Measurements from ENCODE around the gene PDE4D. TPM values are rescaled to one million over a fixed set of nuclear protein-coding genes. Genes with fewer than 3 reads are reported as not detected.
"Not testable (repeated sequence)": the region's sequence is repeated elsewhere in the genome, so short reads cannot be mapped to it uniquely, and the experiment has no call there.

The PDE4D gene
- total RNA-seq, 2 experiments from 2014 or later, result 164 to 175 TPM

GRCh38 chr5:58998544-58998943 is 895.0 kb downstream of the PDE4D start:
- H3K27me3 Mint-ChIP-seq, result no peaks in the 10 kb centered on the region
- no peak for TF ChIP-seq CTCF (IDR thresholded peaks at IDR 0.05)
- intact Hi-C loops (cut with DNase I, micrococcal nuclease), result loop anchor here in 1 of 2 experiments (5.0 kb wide), 1 partner anchor 34 kb away; no protein-coding TSS in a partner anchor
- ChIA-PET CTCF (interaction anchor here (1.8 kb wide), 1 partner anchor 176 kb away, joined by 4 read pairs; no protein-coding TSS in a partner anchor), POLR2A (no interaction called here)
- H3K4me3 ChIP-seq (ENCODE audit: low read length), result no peak overlapping the region
- no peaks in the 10 kb centered on the region for H3K9me3 Mint-ChIP-seq
- ATAC-seq (ENCODE audit: poor library complexity) (no peak), DNase-seq (no peak)
- H3K4me1 ChIP-seq (ENCODE audit: insufficient read depth, low read length), result peaks cover 3% of the 10 kb centered on the region
- H3K4me1 Mint-ChIP-seq (ENCODE audit: low read depth), result peaks cover 57% of the 10 kb centered on the region
- H3K27ac Mint-ChIP-seq, result no peak overlapping the region
- peaks cover 34% of the 10 kb centered on the region for H3K36me3 Mint-ChIP-seq (ENCODE audit: low read depth)
- no peaks in the 10 kb centered on the region for H3K36me3 ChIP-seq (ENCODE audit: insufficient read depth, low read length)
- H3K27me3 ChIP-seq (ENCODE audit: control insufficient read depth in 1 of 2, insufficient read depth in 2 of 2, low read length in 2 of 2), result no peaks in the 10 kb centered on the region
- no peaks in the 10 kb centered on the region for H3K9me3 ChIP-seq (ENCODE audit: control insufficient read depth in 1 of 2, insufficient read depth in 1 of 2, low read length in 2 of 2)
- H3K4me3 Mint-ChIP-seq, result no peak overlapping the region
- no peak overlapping the region for H3K27ac ChIP-seq (ENCODE audit: low read depth in 1 of 2, low read length in 2 of 2)

- H3K27me3 ChIP-seq (ENCODE audit: control insufficient read depth in 1 of 2, insufficient read depth in 2 of 2, low read length in 2 of 2); POLR2A ChIA-PET; H3K4me3 ChIP-seq (ENCODE audit: low read length); H3K27me3 Mint-ChIP-seq; ATAC-seq (ENCODE audit: poor library complexity); H3K9me3 Mint-ChIP-seq; H3K27ac Mint-ChIP-seq; H3K9me3 ChIP-seq (ENCODE audit: control insufficient read depth in 1 of 2, insufficient read depth in 1 of 2, low read length in 2 of 2); H3K36me3 ChIP-seq (ENCODE audit: insufficient read depth, low read length); H3K27ac ChIP-seq (ENCODE audit: low read depth in 1 of 2, low read length in 2 of 2); DNase-seq; H3K4me3 Mint-ChIP-seq; H3K4me1 ChIP-seq (ENCODE audit: insufficient read depth, low read length): not testable (repeated sequence)
- Mint-ChIP-seq H3K4me1 (ENCODE audit: low read depth) (peaks cover 32% of the 10 kb centered on the region), H3K36me3 (ENCODE audit: low read depth) (peaks cover 49% of the 10 kb centered on the region)
- CTCF ChIA-PET, result interaction anchor here (1.2 to 1.3 kb wide), 2 partner anchors 10 kb away, joined by 3 to 4 read pairs; no protein-coding TSS in a partner anchor
- intact Hi-C loops (cut with DNase I, micrococcal nuclease), result loop anchor here in 1 of 2 experiments (5.0 kb wide), 1 partner anchor 37 kb away; no protein-coding TSS in a partner anchor
Measured at GRCh38 chr5:58995779-58996178, 897.7 kb downstream of the PDE4D start.

DNA sequence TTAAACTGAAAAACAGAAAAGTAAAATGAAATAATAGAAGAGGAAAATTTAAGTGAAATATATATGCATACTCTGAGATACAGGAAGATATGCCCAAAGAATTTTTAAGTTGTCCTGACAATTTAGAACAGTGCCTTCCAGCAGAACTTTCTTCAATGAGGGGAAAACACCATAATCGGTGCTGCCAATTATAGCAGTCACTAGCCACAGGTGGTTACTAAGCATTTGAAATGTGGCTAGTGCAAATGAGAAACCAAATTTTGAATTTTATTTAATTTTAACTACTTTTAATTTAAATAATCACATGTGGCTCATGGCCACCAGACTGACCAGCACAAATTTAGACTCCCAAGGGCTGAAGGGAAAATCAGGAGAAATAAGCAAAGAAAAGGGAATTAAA is 900.1 kb downstream of the PDE4D start:
- H3K4me1 ChIP-seq (ENCODE audit: insufficient read depth, low read length), result no peaks in the 10 kb centered on the region
- peaks cover 28% of the 10 kb centered on the region for H3K36me3 ChIP-seq (ENCODE audit: insufficient read depth, low read length)
- Mint-ChIP-seq H3K4me1 (ENCODE audit: low read depth) (peaks cover 11% of the 10 kb centered on the region), H3K36me3 (ENCODE audit: low read depth) (peaks cover 61% of the 10 kb centered on the region), H3K27me3 (no peaks in the 10 kb centered on the region), H3K4me3 (no peak overlapping the region), H3K27ac (no peak overlapping the region), H3K9me3 (no peaks in the 10 kb centered on the region)
- no peak overlapping the region for H3K4me3 ChIP-seq (ENCODE audit: low read length)
- no peaks in the 10 kb centered on the region for H3K27me3 ChIP-seq (ENCODE audit: control insufficient read depth in 1 of 2, insufficient read depth in 2 of 2, low read length in 2 of 2)
- TF ChIP-seq CTCF (IDR thresholded peaks at IDR 0.05), result no peak
- H3K27ac ChIP-seq (ENCODE audit: low read depth in 1 of 2, low read length in 2 of 2), result no peak overlapping the region
- ATAC-seq (ENCODE audit: poor library complexity) (no peak), DNase-seq (no peak)
- CTCF ChIA-PET, result no interaction called here
- intact Hi-C loops (cut with DNase I, micrococcal nuclease), result loop anchor here in 1 of 2 experiments (5.0 kb wide), 1 partner anchor 179 kb away; no protein-coding TSS in a partner anchor
- POLR2A ChIA-PET, result no interaction called here
- no peaks in the 10 kb centered on the region for H3K9me3 ChIP-seq (ENCODE audit: control insufficient read depth in 1 of 2, insufficient read depth in 1 of 2, low read length in 2 of 2)

- CTCF ChIA-PET, result no interaction called here
- no peak overlapping the region for H3K27ac ChIP-seq (ENCODE audit: low read depth in 1 of 2, low read length in 2 of 2)
- POLR2A ChIA-PET, result no interaction called here
- Mint-ChIP-seq H3K9me3 (no peaks in the 10 kb centered on the region), H3K4me3 (no peak overlapping the region), H3K27me3 (no peaks in the 10 kb centered on the region), H3K27ac (no peak overlapping the region), H3K4me1 (ENCODE audit: low read depth) (no peaks in the 10 kb centered on the region), H3K36me3 (ENCODE audit: low read depth) (peaks cover 90% of the 10 kb centered on the region)
- H3K36me3 ChIP-seq (ENCODE audit: insufficient read depth, low read length), result peaks cover 55% of the 10 kb centered on the region
- H3K4me1 ChIP-seq (ENCODE audit: insufficient read depth, low read length), result no peaks in the 10 kb centered on the region
- DNase-seq (no peak), ATAC-seq (ENCODE audit: poor library complexity) (no peak)
- no peak for TF ChIP-seq CTCF (IDR thresholded peaks at IDR 0.05)
- no peak overlapping the region for H3K4me3 ChIP-seq (ENCODE audit: low read length)
- H3K27me3 ChIP-seq (ENCODE audit: control insufficient read depth in 1 of 2, insufficient read depth in 2 of 2, low read length in 2 of 2), result no peaks in the 10 kb centered on the region
- no peaks in the 10 kb centered on the region for H3K9me3 ChIP-seq (ENCODE audit: control insufficient read depth in 1 of 2, insufficient read depth in 1 of 2, low read length in 2 of 2)
- intact Hi-C loops (cut with DNase I, micrococcal nuclease), result no loop called here
Measured at GRCh38 chr5:58988938-58989337, 904.6 kb downstream of the PDE4D start.
